ENCODE results near the gene FOSL2.

Gene FOSL2

GRCh38 chr2:28411956-28412609 lies 19.4 kb downstream of the FOSL2 start:
- no peak for DNase-seq (ENCODE audit: low spot score)

- no peak for DNase-seq (ENCODE audit: low spot score)
Measured at GRCh38 chr2:28412625-28413151, 20.0 kb downstream of the FOSL2 start.

- peak; percentile 21 for DNase-seq (ENCODE audit: low spot score)
Measured at GRCh38 chr2:28413152-28413898, 20.7 kb downstream of the FOSL2 start.

GRCh38 chr2:28413899-28414295 lies 21.2 kb downstream of the FOSL2 start:
- no peak for DNase-seq (ENCODE audit: low spot score)

GRCh38 chr2:28414583-28414982 lies 21.9 kb downstream of the FOSL2 start:
- no peak for DNase-seq (ENCODE audit: low spot score)

- DNase-seq (ENCODE audit: low spot score): no peak
Measured at GRCh38 chr2:28415010-28415409, 22.4 kb downstream of the FOSL2 start.

- DNase-seq (ENCODE audit: low spot score): no peak
Measured at GRCh38 chr2:28415715-28416114, 23.1 kb downstream of the FOSL2 start.

- no peak for DNase-seq (ENCODE audit: low spot score)
Measured at GRCh38 chr2:28419003-28419402, 26.3 kb downstream of the FOSL2 start.

- DNase-seq (ENCODE audit: low spot score): no peak
Measured at GRCh38 chr2:28419443-28420270, 27.0 kb downstream of the FOSL2 start.

GRCh38 chr2:28420722-28421121 lies 28.1 kb downstream of the FOSL2 start:
- no peak for DNase-seq (ENCODE audit: low spot score)

GRCh38 chr2:28422908-28423741 lies 30.5 kb downstream of the FOSL2 start:
- no peak for DNase-seq (ENCODE audit: low spot score)

GRCh38 chr2:28423856-28424605 lies 31.4 kb downstream of the FOSL2 start:
- no peak for DNase-seq (ENCODE audit: low spot score)

GRCh38 chr2:28424799-28425463 lies 32.3 kb downstream of the FOSL2 start:
- no peak for DNase-seq (ENCODE audit: low spot score)

GRCh38 chr2:28425464-28425835 lies 32.8 kb downstream of the FOSL2 start:
- no peak for DNase-seq (ENCODE audit: low spot score)

GRCh38 chr2:28427741-28428415 lies 35.2 kb downstream of the FOSL2 start:
- no peak for DNase-seq (ENCODE audit: low spot score)

- no peak for DNase-seq (ENCODE audit: low spot score)
Measured at GRCh38 chr2:28428486-28428885, 35.8 kb downstream of the FOSL2 start.

- no peak for DNase-seq (ENCODE audit: low spot score)
Measured at GRCh38 chr2:28429636-28430376, 37.1 kb downstream of the FOSL2 start.

GRCh38 chr2:28430377-28430765 lies 37.7 kb downstream of the FOSL2 start:
- no peak for DNase-seq (ENCODE audit: low spot score)
